GM13977 (cell line): Measurements from ENCODE around the gene CARD18.

ENCODE experiments used
- DNase-seq: peaks from one replicate; pipeline ENCODE4 v3.0.0; 2012; ENCODE audit warnings: low spot score
- in situ Hi-C: fragments of 300-500 bp; cut with MboI; formaldehyde crosslinking; loops from one replicate; pipeline ENCODE4 v1.12.0; 2022; ENCODE audit warnings: low sequenced_read_pairs, low pct_unique_long_range_greater_than_20kb, mixed read lengths, inconsistent platforms; ENCODE audit not compliant: unreplicated experiment
- TF ChIP-seq, protein P1 (sequence below): IDR thresholded peaks from 2 replicates; pipeline ENCODE4 v1.5.1; 2012; ENCODE audit warnings: mild to moderate bottlenecking, control low read depth; ENCODE audit not compliant: insufficient read depth; ENCODE audit errors: extremely low read depth, missing control alignments

The CARD18 gene

DNA sequence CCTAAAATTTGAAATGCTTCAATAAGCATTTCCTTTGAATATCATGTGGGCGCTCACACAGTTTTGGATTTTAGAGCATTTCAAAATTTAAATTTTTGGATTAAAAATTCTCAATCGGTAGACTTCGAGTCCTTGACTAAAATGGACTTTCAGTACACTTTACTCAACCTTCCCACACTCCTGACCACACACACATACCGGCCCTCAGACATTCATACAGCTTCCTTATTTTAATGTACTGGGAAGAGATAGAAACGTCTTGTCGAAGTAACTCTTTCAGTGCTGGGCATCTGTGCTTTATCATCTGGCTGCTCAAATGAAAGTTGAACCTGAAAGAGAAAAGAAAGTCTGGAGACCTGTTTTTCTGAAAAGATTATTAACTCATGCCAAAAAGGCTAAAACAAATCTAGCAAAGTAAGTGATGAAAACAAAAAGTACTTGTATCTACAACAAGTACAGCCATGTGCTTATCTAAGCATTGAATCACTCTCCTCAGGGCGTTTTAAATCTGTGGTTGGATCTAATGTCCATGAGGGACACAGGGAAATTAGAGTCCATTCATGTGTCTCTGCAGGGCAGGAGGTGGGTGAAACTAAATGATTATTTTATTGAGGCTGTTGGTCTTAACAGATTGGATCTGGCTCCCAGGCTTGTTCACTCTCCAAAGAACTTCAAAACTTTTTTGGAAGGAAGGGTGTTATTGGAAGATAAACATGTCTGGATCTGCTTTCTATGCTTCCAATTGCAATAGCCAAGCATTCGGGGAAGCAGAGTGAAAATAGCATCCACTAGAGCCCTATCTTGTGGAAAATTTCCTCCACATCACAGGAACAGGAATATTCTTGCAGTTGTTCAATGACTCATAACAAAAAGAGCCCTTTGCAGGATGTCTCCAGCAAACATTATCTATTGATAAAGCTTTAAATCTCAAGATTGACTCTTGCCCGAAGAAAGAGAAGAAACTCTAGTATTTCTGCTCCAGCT is 47.0 kb downstream of the CARD18 start:
- TF ChIP-seq, protein P1, sequence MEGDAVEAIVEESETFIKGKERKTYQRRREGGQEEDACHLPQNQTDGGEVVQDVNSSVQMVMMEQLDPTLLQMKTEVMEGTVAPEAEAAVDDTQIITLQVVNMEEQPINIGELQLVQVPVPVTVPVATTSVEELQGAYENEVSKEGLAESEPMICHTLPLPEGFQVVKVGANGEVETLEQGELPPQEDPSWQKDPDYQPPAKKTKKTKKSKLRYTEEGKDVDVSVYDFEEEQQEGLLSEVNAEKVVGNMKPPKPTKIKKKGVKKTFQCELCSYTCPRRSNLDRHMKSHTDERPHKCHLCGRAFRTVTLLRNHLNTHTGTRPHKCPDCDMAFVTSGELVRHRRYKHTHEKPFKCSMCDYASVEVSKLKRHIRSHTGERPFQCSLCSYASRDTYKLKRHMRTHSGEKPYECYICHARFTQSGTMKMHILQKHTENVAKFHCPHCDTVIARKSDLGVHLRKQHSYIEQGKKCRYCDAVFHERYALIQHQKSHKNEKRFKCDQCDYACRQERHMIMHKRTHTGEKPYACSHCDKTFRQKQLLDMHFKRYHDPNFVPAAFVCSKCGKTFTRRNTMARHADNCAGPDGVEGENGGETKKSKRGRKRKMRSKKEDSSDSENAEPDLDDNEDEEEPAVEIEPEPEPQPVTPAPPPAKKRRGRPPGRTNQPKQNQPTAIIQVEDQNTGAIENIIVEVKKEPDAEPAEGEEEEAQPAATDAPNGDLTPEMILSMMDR, result no peak
- in situ Hi-C loops, result no loop called here
- no peak for DNase-seq
